HepG2 (cell line): ENCODE measurements around the gene TMC2. TPM values are rescaled to one million over a fixed set of nuclear protein-coding genes. Genes with fewer than 3 reads are reported as not detected.

Source experiments
- ATAC-seq: fragments of 200-7000 bp; cut with Tn5 transposase; 3 replicates; pipeline ENCODE4 v1.9.1; 2020; ENCODE audit warnings: mild to moderate bottlenecking, moderate library complexity
- BruUV-seq: library from RNA; stranded (reverse); fragments of 400-500 nt; replicated peaks from 2 replicates; lab custom pipeline; 2021; lab: Mats Ljungman, UMichigan
- CTCF ChIA-PET: fragments of 300-600 bp; formaldehyde crosslinking; extraction: SDS; loops from one replicate; lab custom pipeline; 2021; ENCODE audit warnings: low total read pairs, inconsistent platforms, low intra/inter-chr PET ratio; lab: Yijun Ruan, JAX
- POLR2A ChIA-PET: fragments of 350-600 bp; sonication (Branson Sonifier 250); formaldehyde crosslinking; loops from one replicate; lab custom pipeline; 2020; ENCODE audit warnings: antibody characterized with exemption, inconsistent platforms; lab: Yijun Ruan, JAX
- DNase-seq: peaks from one replicate; pipeline ENCODE4 v3.0.0-alpha.2; 2015; ENCODE audit warnings: low spot score
- FAIRE-seq: peaks from 3 replicates; lab custom pipeline; 2011; peaks lifted over from hg19 to GRCh38; lab: Jason Lieb, UNC
- H2AFZ ChIP-seq: one replicate; pipeline ENCODE4 v1.6.1; 2011; ENCODE audit warnings: low read length, inconsistent platforms
- H3K27ac ChIP-seq: fragments of 300-600 bp; 3 replicates; pipeline ENCODE4 v1.8.0; 2011; ENCODE audit warnings: mixed run types, mild to moderate bottlenecking, mixed read lengths, low read length, inconsistent platforms; ENCODE audit not compliant: insufficient read depth; ENCODE audit errors: extremely low read length
- H3K27me3 ChIP-seq, 2 experiments: fragments of 200-600 bp in 1 of 2; 2 replicates in 1 of 2; 3 replicates in 1 of 2; pipeline versions ENCODE4 v1.6.0 to v1.8.0; 2011; ENCODE audit warnings: low read length in 2 of 2, mild to moderate bottlenecking in 2 of 2, moderate library complexity in 2 of 2, inconsistent platforms in 1 of 2; ENCODE audit not compliant: insufficient read depth in 2 of 2, control insufficient read depth in 1 of 2
- H3K36me3 ChIP-seq, 2 experiments: fragments of 200-600 bp in 1 of 2; replicated peaks in 1 of 2; 2 replicates in 1 of 2; 3 replicates in 1 of 2; pipeline versions ENCODE4 v1.5.1 to v1.8.0; 2011; ENCODE audit warnings: low read length in 2 of 2, inconsistent platforms in 1 of 2; ENCODE audit not compliant: insufficient read depth in 2 of 2, control insufficient read depth in 1 of 2
- H3K4me1 ChIP-seq: 2 replicates; pipeline ENCODE4 v1.5.1; 2012; ENCODE audit warnings: low read length, inconsistent platforms; ENCODE audit not compliant: insufficient read depth
- H3K4me2 ChIP-seq: 2 replicates; pipeline ENCODE4 v1.6.0; 2011; ENCODE audit warnings: low read depth, low read length, inconsistent platforms
- H3K4me3 ChIP-seq, 3 experiments: fragments of 200-600 bp in 1 of 3; sonication (generic), shearing (Covaris generic) in 1 of 3; replicated peaks in 1 of 3; 2 replicates each; pipeline ENCODE4 v1.5.1; 2011 to 2016; ENCODE audit warnings: low read length in 3 of 3, inconsistent platforms in 2 of 3, low read depth in 2 of 3, mild to moderate bottlenecking in 2 of 3, control low read depth in 1 of 3, mixed read lengths in 1 of 3; ENCODE audit not compliant: insufficient read depth in 1 of 3
- H3K79me2 ChIP-seq: one replicate; pipeline ENCODE4 v1.6.1; 2011; ENCODE audit warnings: low read length, inconsistent platforms; ENCODE audit not compliant: insufficient read depth
- H3K9ac ChIP-seq: 2 replicates; pipeline ENCODE4 v1.6.0; 2011; ENCODE audit warnings: mild to moderate bottlenecking, low read depth, low read length, inconsistent platforms; ENCODE audit not compliant: insufficient read depth
- H3K9me3 ChIP-seq: 2 replicates; pipeline ENCODE4 v1.5.1; 2012; ENCODE audit warnings: mild to moderate bottlenecking, low read length
- H4K20me1 ChIP-seq: 2 replicates; pipeline ENCODE4 v1.6.0; 2011; ENCODE audit warnings: inconsistent platforms, mild to moderate bottlenecking, low read length, moderate library complexity; ENCODE audit not compliant: insufficient read depth
- EZH2 ChIP-seq: conservative IDR thresholded peaks from 2 replicates; pipeline ENCODE4 v1.6.1; 2012; ENCODE audit warnings: mild to moderate bottlenecking, low read depth, low read length, moderate library complexity
- KDM5B ChIP-seq: sonication (generic); formaldehyde crosslinking; IDR thresholded peaks from 2 replicates; pipeline ENCODE4 v1.4.0; 2020; ENCODE audit warnings: missing genetic modification reagents, mild to moderate bottlenecking, borderline replicate concordance
- MXD1 ChIP-seq: sonication (generic); formaldehyde crosslinking; IDR thresholded peaks from 2 replicates; pipeline ENCODE4 v1.4.0; 2020; ENCODE audit warnings: mild to moderate bottlenecking, missing genetic modification reagents
- RXRA ChIP-seq: sonication (generic); formaldehyde crosslinking; IDR thresholded peaks from 2 replicates; pipeline ENCODE4 v1.5.1; 2020; ENCODE audit warnings: missing genetic modification reagents
- ZFY ChIP-seq: sonication (generic); formaldehyde crosslinking; IDR thresholded peaks from 2 replicates; pipeline ENCODE4 v1.4.0; 2020; ENCODE audit warnings: missing genetic modification reagents
- WGBS: methylation state at CpG from one replicate; pipeline ENCODE4 v1.1.6; 2017; ENCODE audit warnings: low lambda C conversion rate; 5-methylcytosine and 5-hydroxymethylcytosine counted together
- in situ Hi-C: cut with HindIII; loops from 2 replicates; pipeline ENCODE4 v1.10.0; 2017; ENCODE audit warnings: low pct_unique_long_range_greater_than_20kb; ENCODE audit not compliant: extremely low pct_ligation_motif_present
- intact Hi-C: fragments of 100-400 bp; cut with micrococcal nuclease; formaldehyde crosslinking; loops from one replicate; pipeline ENCODE4 v1.10.0; 2022; ENCODE audit not compliant: unreplicated experiment
- microRNA counts: library from miRNA; unstranded; fragments of <30 nt; microRNA quantifications from one replicate; lab custom pipeline; 2015
- microRNA-seq: library from miRNA; unstranded; fragments of <30 nt; microRNA quantifications from one replicate; pipeline ENCODE4, GENCODE V29; 2020
- polyA plus RNA-seq, 8 experiments: library from polyadenylated mRNA; depleted of rRNA in 3 of 8; stranded (reverse) in 7 of 8; unstranded in 1 of 8; fragments of >200 nt; fragmentation: Illumina TruSeq in 4 of 8; extraction: Trizol in 4 of 8; gene quantifications; 2 replicates each; pipeline versions ENCODE4 v1.2.1 to v1.2.3, GENCODE V29; 2011 to 2016; ENCODE audit warnings: low read depth in 4 of 8, missing spikeins in 1 of 8, mixed read lengths in 1 of 8; ENCODE audit not compliant: insufficient read depth in 1 of 8
- small RNA-seq, 3 experiments: library from RNA; depleted of rRNA; stranded (forward); fragments of <200 nt; gene quantifications; one replicate each; pipeline ENCODE3, GENCODE V24; 2012; ENCODE audit warnings: low read depth in 2 of 3, low replicate concordance in 1 of 3; ENCODE audit not compliant: insufficient read length in 3 of 3, insufficient read depth in 2 of 3
- total RNA-seq, 5 experiments: library from RNA; depleted of rRNA; stranded (reverse); fragments of >200 nt; fragmentation: Illumina TruSeq; extraction: Trizol; gene quantifications; 2 replicates each; pipeline ENCODE4 v1.2.3, GENCODE V29; 2016; ENCODE audit warnings: low read depth in 1 of 5

The TMC2 gene
- total and polyA plus RNA-seq, 2 of the 13 experiments (the other 11 are each of a cell fraction or from before 2014, with no cell fraction given), result not detected

DNA sequence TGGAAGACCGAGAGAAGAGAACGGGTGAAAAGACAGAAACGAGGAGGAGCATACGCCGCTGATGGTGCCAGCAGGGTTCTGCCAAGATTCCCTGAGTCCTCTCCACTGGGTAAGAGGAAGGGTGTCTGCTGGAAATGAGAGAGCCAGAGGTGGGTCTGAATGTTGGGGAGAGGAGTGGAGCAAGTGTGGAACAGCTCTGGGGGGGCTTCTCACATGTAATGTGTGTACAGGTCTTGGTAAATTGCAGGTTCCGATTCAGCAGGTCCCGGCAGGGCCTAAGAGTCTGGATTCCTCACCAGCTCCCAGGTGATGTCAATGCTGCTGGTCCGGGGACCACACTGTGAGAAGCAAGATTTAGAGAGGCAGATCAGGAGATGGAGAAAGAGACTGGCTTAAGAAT lies 154.8 kb downstream of the TMC2 start:
- in situ Hi-C loops, result no loop called here
- POLR2A ChIA-PET, result interaction anchor here (1.4 kb wide), 1 partner anchor 27 kb away, joined by 3 read pairs; the partner anchor contains the start of gene IDH3B
- CTCF ChIA-PET, result no interaction called here
- H3K9me3 ChIP-seq, result no peaks in the 10 kb centered on the region
- no peak overlapping the region for H3K9ac ChIP-seq
- DNase-seq, result no peak
- WGBS, result 47% methylated on average over 8 of the region's 8 CpGs
- no peak for ATAC-seq
- 0 out of 2 replicates have a peak, but pooled peaks have one; percentile 42 for TF ChIP-seq KDM5B
- TF ChIP-seq RXRA (CRISPR knock-in tag), result no peak
- TF ChIP-seq EZH2, result 0 out of 2 replicates have a peak, but pooled peaks have one; percentile 62
- TF ChIP-seq ZFY, result no peak
- 0 out of 2 replicates have a peak, but pooled peaks have one; percentile 41 for TF ChIP-seq MXD1 (CRISPR knock-in tag)
- TF ChIP-seq, all 625 proteins: peak for 3
- H2AFZ ChIP-seq, result no peak overlapping the region
- H3K4me3 ChIP-seq, result no peak overlapping the region
- peaks cover 16% of the 10 kb centered on the region for H3K4me1 ChIP-seq
- H4K20me1 ChIP-seq, result peaks cover 6% of the 10 kb centered on the region; the same call in 1 of the 2 replicates
- H3K27ac ChIP-seq, result no peak overlapping the region
- BruUV-seq, result no TSS peak
- H3K79me2 ChIP-seq, result no peaks in the 10 kb centered on the region
- peaks cover 29 to 88% of the 10 kb centered on the region in 2 experiments for H3K27me3 ChIP-seq
- intact Hi-C loops, result no loop called here
- H3K36me3 ChIP-seq, result no peaks in the 10 kb centered on the region
- no peak for FAIRE-seq
- H3K4me2 ChIP-seq, result no peak overlapping the region

MicroRNA genes within 50 kb of the gene (microRNA counts, 767-probe panel; counts per million panel counts)
- not detected for microRNA hsa-miR-1292 (lab: Ali Mortazavi, UCI)

Small RNAs within 50 kb of the gene (microRNA-seq; reads per million reads assigned to microRNA genes)
- 35.2 reads per million, percentile 64 among the genes with 10 or more reads in this experiment for gene MIR1292

Small RNAs within 50 kb of the gene (small RNA-seq; reads per million reads assigned to genes)
- gene SNORA51, result 0.51 to 6.8 (median 0.98) reads per million in 3 experiments
- gene SNORD110, result 0 reads per million in 3 experiments
- 0 reads per million in 3 experiments for gene SNORD56
- 0 reads per million in 3 experiments for gene SNORD57
- gene SNORD86, result 0 reads per million in 3 experiments

Other genes starting within 250 kb of the TMC2 start
- not detected in 2 replicates for gene TGM3, start 240.6 kb upstream of the TMC2 start, total RNA-seq (2016; rRNA removed; fragmentation: Illumina TruSeq; extraction: Trizol)
- gene TGM3, start 240.6 kb upstream of the TMC2 start, polyA plus RNA-seq (2011; rRNA removed), result not detected in 2 replicates
- gene TGM6, start 155.7 kb upstream of the TMC2 start, total RNA-seq (2016; rRNA removed; fragmentation: Illumina TruSeq; extraction: Trizol), result not detected in 2 replicates
- gene TGM6, start 155.7 kb upstream of the TMC2 start, polyA plus RNA-seq (2011; rRNA removed), result not detected in 2 replicates
- 778 and 844 TPM in 2 replicates for gene SNRPB, start 65.8 kb upstream of the TMC2 start, total RNA-seq (2016; rRNA removed; fragmentation: Illumina TruSeq; extraction: Trizol)
- 473 and 489 TPM in 2 replicates for gene SNRPB, start 65.8 kb upstream of the TMC2 start, polyA plus RNA-seq (2011; rRNA removed)
- gene ZNF343, start 27.7 kb upstream of the TMC2 start, total RNA-seq (2016; rRNA removed; fragmentation: Illumina TruSeq; extraction: Trizol), result 22.1 and 28.8 TPM in 2 replicates
- gene ZNF343, start 27.7 kb upstream of the TMC2 start, polyA plus RNA-seq (2011; rRNA removed), result 16.4 and 17.0 TPM in 2 replicates
- gene NOP56, start 116.1 kb downstream of the TMC2 start, total RNA-seq (2016; rRNA removed; fragmentation: Illumina TruSeq; extraction: Trizol), result 646 and 1,116 TPM in 2 replicates
- gene NOP56, start 116.1 kb downstream of the TMC2 start, polyA plus RNA-seq (2011; rRNA removed), result 369 and 374 TPM in 2 replicates
- 215 and 246 TPM in 2 replicates for gene IDH3B, start 127.6 kb downstream of the TMC2 start, total RNA-seq (2016; rRNA removed; fragmentation: Illumina TruSeq; extraction: Trizol)
- 245 and 254 TPM in 2 replicates for gene IDH3B, start 127.6 kb downstream of the TMC2 start, polyA plus RNA-seq (2011; rRNA removed)
- gene EBF4, start 156.2 kb downstream of the TMC2 start, total RNA-seq (2016; rRNA removed; fragmentation: Illumina TruSeq; extraction: Trizol), result 0.84 TPM in 1 of 2 replicates, not detected in the other
- gene EBF4, start 156.2 kb downstream of the TMC2 start, polyA plus RNA-seq (2011; rRNA removed), result 2.2 and 5.2 TPM in 2 replicates